ENCODE results near the gene SMAD3. TPM values are rescaled to one million over a fixed set of nuclear protein-coding genes. Genes with fewer than 3 reads are reported as not detected.

SMAD3 gene
- polyA plus RNA-seq, 1 experiment = 59.4 TPM

DNA sequence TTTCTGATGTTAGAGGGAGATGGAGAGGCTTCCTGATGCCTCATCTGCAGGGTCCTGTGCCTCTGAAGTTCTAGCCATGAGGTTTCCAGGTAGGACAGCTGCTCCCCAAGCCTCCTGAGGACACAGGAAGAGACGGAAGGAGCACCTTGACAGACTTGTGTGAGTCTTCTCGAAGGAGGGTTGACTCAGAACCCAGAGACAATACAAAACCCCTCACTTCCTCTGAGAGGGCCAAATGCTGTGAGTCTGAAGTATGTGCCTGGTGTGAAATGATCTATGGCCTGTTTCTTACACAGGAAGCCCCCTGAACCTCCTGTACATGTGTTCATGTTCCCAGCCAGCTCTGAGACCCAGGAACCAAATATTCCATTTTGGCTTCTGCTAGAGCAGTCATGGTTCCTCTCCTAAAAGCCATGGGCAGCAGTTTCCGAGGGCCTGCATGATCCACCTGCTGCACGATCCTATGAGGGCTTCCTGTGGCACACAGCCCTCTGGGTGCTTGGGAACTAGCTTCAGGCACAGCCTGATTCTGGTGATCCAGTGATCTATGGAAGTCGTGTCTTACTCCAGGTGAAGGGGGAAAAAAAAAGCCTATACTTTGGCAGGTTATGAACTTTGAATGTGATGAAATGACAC is 126.9 kb downstream of the SMAD3 start:
- Histone ChIP-seq H3K4me3 (ENCODE audit: low read depth, low read length) (no peak overlapping the region), H3K27me3 (ENCODE audit: control insufficient read depth, insufficient read depth, low read length) (no peaks in the 10 kb centered on the region), H3K36me3 (ENCODE audit: control insufficient read depth, insufficient read depth, low read length) (peaks cover 32% of the 10 kb centered on the region)
- POLR2A ChIA-PET = no interaction called here
- CTCF ChIA-PET = interaction anchor here (0.8 kb wide), 1 partner anchor 9 kb away, joined by 4 read pairs; no protein-coding TSS in a partner anchor
- TF ChIP-seq CTCF (IDR thresholded peaks at IDR 0.05; ENCODE audit: insufficient read depth, low read depth, low read length) = no peak
- no peak for DNase-seq (ENCODE audit: low read depth)

- TF ChIP-seq CTCF (IDR thresholded peaks at IDR 0.05; ENCODE audit: insufficient read depth, low read depth, low read length) = no peak
- Histone ChIP-seq H3K4me3 (ENCODE audit: low read depth, low read length) (no peak overlapping the region), H3K27me3 (ENCODE audit: control insufficient read depth, insufficient read depth, low read length) (no peaks in the 10 kb centered on the region), H3K36me3 (ENCODE audit: control insufficient read depth, insufficient read depth, low read length) (peaks cover 27% of the 10 kb centered on the region)
- no peak for DNase-seq (ENCODE audit: low read depth)
- ChIA-PET CTCF (interaction anchor here (0.6 kb wide), 2 partner anchors 15 to 303 kb away, joined by 3 to 5 read pairs; no protein-coding TSS in a partner anchor), POLR2A (no interaction called here)
These were observed 128.0 kb downstream of the SMAD3 start for GRCh38 chr15:67193223-67193990.

- CTCF ChIA-PET = interaction anchor here (0.6 kb wide), 1 partner anchor 304 kb away, joined by 5 read pairs; no protein-coding TSS in a partner anchor
- peaks cover 23% of the 10 kb centered on the region for H3K36me3 ChIP-seq (ENCODE audit: control insufficient read depth, insufficient read depth, low read length)
- POLR2A ChIA-PET = interaction anchor here (0.6 kb wide), 1 partner anchor 108 kb away, joined by 3 read pairs; no protein-coding TSS in a partner anchor
These were observed 129.0 kb downstream of the SMAD3 start for GRCh38 chr15:67194171-67195114.

DNA sequence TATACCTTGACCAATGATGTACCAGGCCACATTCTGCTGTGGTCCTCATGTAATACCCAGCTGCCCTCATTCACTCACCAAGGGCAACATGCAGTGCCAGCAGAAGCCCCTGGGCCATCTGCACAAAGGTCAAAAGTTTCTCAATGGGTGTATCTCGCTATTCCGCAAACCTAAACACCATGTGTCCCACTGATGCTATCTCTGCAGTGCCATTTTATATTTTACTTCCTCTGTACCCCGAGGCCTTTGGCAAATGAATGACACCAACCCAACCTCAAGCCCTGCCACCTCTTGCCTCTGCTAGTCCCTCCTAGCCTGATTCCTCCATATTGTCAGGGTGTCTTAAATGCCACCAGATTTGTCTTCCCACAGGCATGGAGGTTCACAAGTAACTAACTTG is 129.9 kb downstream of the SMAD3 start:
- Histone ChIP-seq H3K27me3 (ENCODE audit: control insufficient read depth, insufficient read depth, low read length) (no peaks in the 10 kb centered on the region), H3K36me3 (ENCODE audit: control insufficient read depth, insufficient read depth, low read length) (peaks cover 18% of the 10 kb centered on the region), H3K4me3 (ENCODE audit: low read depth, low read length) (no peak overlapping the region)
- no peak for TF ChIP-seq CTCF (IDR thresholded peaks at IDR 0.05; ENCODE audit: insufficient read depth, low read depth, low read length)
- CTCF ChIA-PET = no interaction called here
- no peak for DNase-seq (ENCODE audit: low read depth)
- POLR2A ChIA-PET = no interaction called here

More at GRCh38 chr15:67194171-67195114, 129.0 kb downstream of the SMAD3 start:
- Histone ChIP-seq H3K4me3 (ENCODE audit: low read depth, low read length) (no peak overlapping the region), H3K27me3 (ENCODE audit: control insufficient read depth, insufficient read depth, low read length) (no peaks in the 10 kb centered on the region)
- TF ChIP-seq CTCF (IDR thresholded peaks at IDR 0.05; ENCODE audit: insufficient read depth, low read depth, low read length) = no peak
- DNase-seq (ENCODE audit: low read depth) = no peak

Measured in BJ (cell line).